Stimulated activated CD4-positive, alpha-beta T cell treated with anti-CD3 and anti-CD28 coated beads, Interleukin-12 subunit alpha, Interleukin-12 subunit beta, amount 100 ng/mL, for 48 hours (primary cell): ENCODE results near the gene PEAK1.
"Not testable (repeated sequence)": the region's sequence is repeated elsewhere in the genome, so short reads cannot be mapped to it uniquely, and the experiment has no call there.

Experiments
- DNase-seq, 3 donors: peaks; one replicate each; pipeline ENCODE4 v3.0.0-alpha.2; 2020; ENCODE audit warnings: low read depth in 2 of 3, low spot score in 1 of 3

The PEAK1 gene

GRCh38 chr15:77239882-77240608 lies 179.9 kb downstream of the PEAK1 start:
- DNase-seq: no peak

GRCh38 chr15:77235566-77235965 lies 184.3 kb downstream of the PEAK1 start:
- DNase-seq: no peak

- no peak for DNase-seq
Observed at GRCh38 chr15:77228828-77229227, 191.1 kb downstream of the PEAK1 start.

GRCh38 chr15:77226652-77227051 lies 193.3 kb downstream of the PEAK1 start:
- no peak for DNase-seq

GRCh38 chr15:77225646-77226045 lies 194.3 kb downstream of the PEAK1 start:
- DNase-seq: no peak

- DNase-seq: no peak
Observed at GRCh38 chr15:77225088-77225487, 194.8 kb downstream of the PEAK1 start.

- DNase-seq: no peak
Observed at GRCh38 chr15:77224352-77224751, 195.6 kb downstream of the PEAK1 start.

- DNase-seq: no peak
Observed at GRCh38 chr15:77221708-77222107, 198.2 kb downstream of the PEAK1 start.

GRCh38 chr15:77221174-77221573 lies 198.7 kb downstream of the PEAK1 start:
- DNase-seq: no peak

- no peak for DNase-seq
Observed at GRCh38 chr15:77219841-77220240, 200.1 kb downstream of the PEAK1 start.

- no peak for DNase-seq
Observed at GRCh38 chr15:77209221-77209620, 210.7 kb downstream of the PEAK1 start.

- DNase-seq: no peak
Observed at GRCh38 chr15:77208241-77208640, 211.7 kb downstream of the PEAK1 start.

- DNase-seq: no peak
Observed at GRCh38 chr15:77201665-77202064, 218.2 kb downstream of the PEAK1 start.

GRCh38 chr15:77196381-77196780 lies 223.5 kb downstream of the PEAK1 start:
- no peak for DNase-seq

- DNase-seq: no peak
Observed at GRCh38 chr15:77195586-77195985, 224.3 kb downstream of the PEAK1 start.

- no peak for DNase-seq
Observed at GRCh38 chr15:77192451-77192850, 227.5 kb downstream of the PEAK1 start.

GRCh38 chr15:77191230-77191834 lies 228.6 kb downstream of the PEAK1 start:
- DNase-seq: no peak

- no peak for DNase-seq
Observed at GRCh38 chr15:77187751-77188464, 232.0 kb downstream of the PEAK1 start.

- DNase-seq: no peak
Observed at GRCh38 chr15:77186594-77187011, 233.3 kb downstream of the PEAK1 start.

GRCh38 chr15:77185242-77185785 lies 234.6 kb downstream of the PEAK1 start:
- DNase-seq: no peak

GRCh38 chr15:77184352-77184751 lies 235.6 kb downstream of the PEAK1 start:
- DNase-seq: not testable (repeated sequence)

GRCh38 chr15:77183066-77183465 lies 236.8 kb downstream of the PEAK1 start:
- DNase-seq: no peak
